ENCODE measurements around the gene CMC2. TPM values are rescaled to one million over a fixed set of nuclear protein-coding genes. Genes with fewer than 3 reads are reported as not detected.

Gene CMC2
- total RNA-seq, 3 donors from 2014 or later, result 27.5 to 38.5 (median 31.5) TPM

DNA sequence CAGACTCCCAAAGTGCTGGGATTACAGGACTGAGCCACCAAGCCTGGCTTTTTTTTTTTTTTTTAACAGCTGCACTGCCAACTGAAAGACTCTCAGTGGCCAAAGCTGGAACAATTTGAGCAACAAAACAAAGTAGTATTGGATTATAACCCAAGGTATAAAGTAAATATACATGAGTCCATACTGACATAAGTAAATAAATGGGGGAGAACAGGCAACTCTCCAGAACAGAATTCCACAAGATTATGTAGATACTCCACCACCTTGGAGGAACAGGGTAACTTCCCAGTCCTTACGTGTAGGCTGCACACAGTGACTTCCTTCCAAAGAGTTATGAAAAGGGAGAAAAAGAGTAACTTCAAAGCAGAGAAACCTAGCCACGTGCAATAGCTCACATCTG is 15.7 kb downstream of the CMC2 start:
- H3K27ac ChIP-seq, result no peak overlapping the region
- H3K4me3 ChIP-seq, result no peak overlapping the region
- TF ChIP-seq, protein P1, sequence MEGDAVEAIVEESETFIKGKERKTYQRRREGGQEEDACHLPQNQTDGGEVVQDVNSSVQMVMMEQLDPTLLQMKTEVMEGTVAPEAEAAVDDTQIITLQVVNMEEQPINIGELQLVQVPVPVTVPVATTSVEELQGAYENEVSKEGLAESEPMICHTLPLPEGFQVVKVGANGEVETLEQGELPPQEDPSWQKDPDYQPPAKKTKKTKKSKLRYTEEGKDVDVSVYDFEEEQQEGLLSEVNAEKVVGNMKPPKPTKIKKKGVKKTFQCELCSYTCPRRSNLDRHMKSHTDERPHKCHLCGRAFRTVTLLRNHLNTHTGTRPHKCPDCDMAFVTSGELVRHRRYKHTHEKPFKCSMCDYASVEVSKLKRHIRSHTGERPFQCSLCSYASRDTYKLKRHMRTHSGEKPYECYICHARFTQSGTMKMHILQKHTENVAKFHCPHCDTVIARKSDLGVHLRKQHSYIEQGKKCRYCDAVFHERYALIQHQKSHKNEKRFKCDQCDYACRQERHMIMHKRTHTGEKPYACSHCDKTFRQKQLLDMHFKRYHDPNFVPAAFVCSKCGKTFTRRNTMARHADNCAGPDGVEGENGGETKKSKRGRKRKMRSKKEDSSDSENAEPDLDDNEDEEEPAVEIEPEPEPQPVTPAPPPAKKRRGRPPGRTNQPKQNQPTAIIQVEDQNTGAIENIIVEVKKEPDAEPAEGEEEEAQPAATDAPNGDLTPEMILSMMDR (IDR thresholded peaks at IDR 0.05), result no peak
- no peak for TF ChIP-seq POLR2A (IDR thresholded peaks at IDR 0.05)
- no peak for TF ChIP-seq POLR2AphosphoS5 (IDR thresholded peaks at IDR 0.05)
- H3K4me1 ChIP-seq, result no peaks in the 10 kb centered on the region
- DNase-seq (ENCODE audit: low spot score in 2 of 2), result no peak
- H3K36me3 ChIP-seq, result no peaks in the 10 kb centered on the region
- H3K27me3 ChIP-seq, result no peaks in the 10 kb centered on the region
- intact Hi-C loops (cut with DNase I; ENCODE audit: low total_unique reads), result no loop called here
- H3K9me3 ChIP-seq, result no peaks in the 10 kb centered on the region

DNA sequence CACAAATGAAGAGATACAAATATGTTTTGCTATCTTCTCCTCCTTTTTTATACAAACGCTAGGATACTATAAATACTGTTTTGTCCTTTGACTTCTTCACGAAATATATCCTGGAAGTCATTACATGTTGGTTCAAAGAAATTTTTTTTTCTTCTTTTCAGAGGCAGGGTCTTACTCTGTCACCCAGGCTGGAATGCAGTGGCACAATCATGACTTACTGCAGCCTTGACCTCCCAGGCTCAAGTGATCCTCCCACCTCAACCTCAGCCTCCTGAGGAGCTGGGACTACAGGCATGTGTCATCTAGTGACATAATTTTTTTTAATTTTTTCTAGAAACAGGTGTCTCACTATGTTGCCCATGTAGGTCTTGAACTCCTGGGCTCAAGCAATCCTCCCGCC is 16.1 kb downstream of the CMC2 start:
- H3K4me1 ChIP-seq, result no peaks in the 10 kb centered on the region
- no peak overlapping the region for H3K4me3 ChIP-seq
- no peak for TF ChIP-seq POLR2AphosphoS5 (IDR thresholded peaks at IDR 0.05)
- TF ChIP-seq, protein P1 (IDR thresholded peaks at IDR 0.05), result no peak
- TF ChIP-seq POLR2A (IDR thresholded peaks at IDR 0.05), result no peak
- intact Hi-C loops (cut with DNase I; ENCODE audit: low total_unique reads), result no loop called here
- no peaks in the 10 kb centered on the region for H3K9me3 ChIP-seq
- no peak overlapping the region for H3K27ac ChIP-seq
- no peaks in the 10 kb centered on the region for H3K27me3 ChIP-seq
- H3K36me3 ChIP-seq, result no peaks in the 10 kb centered on the region
- no peak for DNase-seq (ENCODE audit: low spot score in 2 of 2)

DNA sequence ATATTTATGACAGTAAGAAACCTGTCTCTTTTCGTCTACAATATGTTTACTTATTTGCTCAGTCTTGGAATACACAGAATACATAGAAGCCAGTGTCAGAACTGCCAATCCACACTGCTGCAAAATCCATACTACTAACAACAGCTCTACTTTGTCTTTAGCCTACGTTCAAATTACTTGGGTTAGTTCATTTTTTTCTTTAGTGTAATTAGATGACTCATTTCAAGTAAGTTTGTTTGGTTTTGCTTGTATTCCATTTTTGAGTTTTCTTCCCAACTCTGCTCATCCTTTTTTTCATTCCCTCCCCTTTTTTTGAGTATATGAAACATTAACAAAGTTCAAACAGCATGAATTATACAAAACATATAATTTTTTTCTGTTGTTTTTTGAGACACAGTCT is 16.9 kb downstream of the CMC2 start:
- H3K36me3 ChIP-seq, result no peaks in the 10 kb centered on the region
- no peaks in the 10 kb centered on the region for H3K9me3 ChIP-seq
- no peak for DNase-seq (ENCODE audit: low spot score in 2 of 2)
- H3K4me1 ChIP-seq, result no peaks in the 10 kb centered on the region
- intact Hi-C loops (cut with DNase I; ENCODE audit: low total_unique reads), result no loop called here
- no peaks in the 10 kb centered on the region for H3K27me3 ChIP-seq
- TF ChIP-seq POLR2AphosphoS5 (IDR thresholded peaks at IDR 0.05) (no peak), POLR2A (IDR thresholded peaks at IDR 0.05) (no peak)
- TF ChIP-seq, protein P1 (IDR thresholded peaks at IDR 0.05), result no peak
- no peak overlapping the region for H3K27ac ChIP-seq
- no peak overlapping the region for H3K4me3 ChIP-seq

GRCh38 chr16:80988756-80989155 is 17.9 kb downstream of the CMC2 start:
- H3K4me3 ChIP-seq, result no peak overlapping the region
- H3K9me3 ChIP-seq, result no peaks in the 10 kb centered on the region
- H3K27ac ChIP-seq, result no peak overlapping the region
- DNase-seq (ENCODE audit: low spot score in 2 of 2), result no peak
- TF ChIP-seq, protein P1 (IDR thresholded peaks at IDR 0.05), result no peak
- TF ChIP-seq POLR2AphosphoS5 (IDR thresholded peaks at IDR 0.05) (no peak), POLR2A (IDR thresholded peaks at IDR 0.05) (no peak)
- no peaks in the 10 kb centered on the region for H3K27me3 ChIP-seq
- intact Hi-C loops (cut with DNase I; ENCODE audit: low total_unique reads), result no loop called here
- no peaks in the 10 kb centered on the region for H3K4me1 ChIP-seq
- H3K36me3 ChIP-seq, result no peaks in the 10 kb centered on the region

GRCh38 chr16:80986557-80986956 is 20.1 kb downstream of the CMC2 start:
- no peak for TF ChIP-seq POLR2AphosphoS5 (IDR thresholded peaks at IDR 0.05)
- no peak for TF ChIP-seq POLR2A (IDR thresholded peaks at IDR 0.05)
- TF ChIP-seq, protein P1 (IDR thresholded peaks at IDR 0.05), result no peak
- Histone ChIP-seq H3K36me3 (no peaks in the 10 kb centered on the region), H3K27ac (no peak overlapping the region), H3K4me3 (no peak overlapping the region), H3K4me1 (no peaks in the 10 kb centered on the region), H3K27me3 (no peaks in the 10 kb centered on the region), H3K9me3 (no peaks in the 10 kb centered on the region)
- no peak for DNase-seq (ENCODE audit: low spot score in 2 of 2)
- intact Hi-C loops (cut with DNase I; ENCODE audit: low total_unique reads), result no loop called here

Measured in breast epithelium (tissue), 4 donors.